GM21528 (cell line): Measurements from ENCODE around the gene MYO1A.
A peak's percentile ranks its signal among the peaks of the same experiment; 100 is the strongest.

Experiments used
- ATAC-seq: cut with Tn5 transposase; IDR thresholded peaks from one replicate; pipeline ENCODE4 v1.9.1; 2021; ENCODE audit warnings: mild to moderate bottlenecking, moderate library complexity; ENCODE audit not compliant: unreplicated experiment, low FRiP score

The MYO1A gene

GRCh38 chr12:57049890-57050289 lies at the start of gene MYO1A:
MYO1A (minus strand) TSS chr12:57050129; CDS start chr12:57048323, 1,806 bp downstream.
- no peak for ATAC-seq

GRCh38 chr12:57099047-57099714 lies 49.3 kb upstream of the MYO1A start:
- ATAC-seq, result no peak

- ATAC-seq, result no peak
Measured at GRCh38 chr12:57098546-57098945, 48.6 kb upstream of the MYO1A start.

GRCh38 chr12:57097554-57097835 lies 47.6 kb upstream of the MYO1A start:
- no peak for ATAC-seq

- ATAC-seq, result no peak
Measured at GRCh38 chr12:57096748-57097553, 47.0 kb upstream of the MYO1A start.

- no peak for ATAC-seq
Measured at GRCh38 chr12:57096099-57096572, 46.2 kb upstream of the MYO1A start.

GRCh38 chr12:57095440-57095839 lies 45.5 kb upstream of the MYO1A start:
- ATAC-seq, result no peak

- no peak for ATAC-seq
Measured at GRCh38 chr12:57094208-57095160, 44.6 kb upstream of the MYO1A start.

GRCh38 chr12:57093415-57094207 lies 43.7 kb upstream of the MYO1A start:
- no peak for ATAC-seq

GRCh38 chr12:57092876-57093414 lies 43.0 kb upstream of the MYO1A start:
- ATAC-seq, result no peak

- no peak for ATAC-seq
Measured at GRCh38 chr12:57092529-57092862, 42.6 kb upstream of the MYO1A start.

- ATAC-seq, result no peak
Measured at GRCh38 chr12:57091638-57092528, 42.0 kb upstream of the MYO1A start.

- no peak for ATAC-seq
Measured at GRCh38 chr12:57090924-57091637, 41.2 kb upstream of the MYO1A start.

GRCh38 chr12:57090490-57090889 lies 40.6 kb upstream of the MYO1A start:
- no peak for ATAC-seq

- no peak for ATAC-seq
Measured at GRCh38 chr12:57089271-57090245, 39.6 kb upstream of the MYO1A start.

- ATAC-seq, result peak; percentile 47
Measured at GRCh38 chr12:57088354-57089270, 38.7 kb upstream of the MYO1A start, which contains the start of gene NAB2. NAB2 (plus strand) TSS chr12:57089114; CDS start chr12:57089272, 158 bp downstream.
